ENCODE data around the gene HIP1.
"Not testable (repeated sequence)": the region's sequence is repeated elsewhere in the genome, so short reads cannot be mapped to it uniquely, and the experiment has no call there.

HIP1 gene

GRCh38 chr7:75573477-75574019, 165.2 kb downstream of the HIP1 start:
- TF ChIP-seq, protein P1, sequence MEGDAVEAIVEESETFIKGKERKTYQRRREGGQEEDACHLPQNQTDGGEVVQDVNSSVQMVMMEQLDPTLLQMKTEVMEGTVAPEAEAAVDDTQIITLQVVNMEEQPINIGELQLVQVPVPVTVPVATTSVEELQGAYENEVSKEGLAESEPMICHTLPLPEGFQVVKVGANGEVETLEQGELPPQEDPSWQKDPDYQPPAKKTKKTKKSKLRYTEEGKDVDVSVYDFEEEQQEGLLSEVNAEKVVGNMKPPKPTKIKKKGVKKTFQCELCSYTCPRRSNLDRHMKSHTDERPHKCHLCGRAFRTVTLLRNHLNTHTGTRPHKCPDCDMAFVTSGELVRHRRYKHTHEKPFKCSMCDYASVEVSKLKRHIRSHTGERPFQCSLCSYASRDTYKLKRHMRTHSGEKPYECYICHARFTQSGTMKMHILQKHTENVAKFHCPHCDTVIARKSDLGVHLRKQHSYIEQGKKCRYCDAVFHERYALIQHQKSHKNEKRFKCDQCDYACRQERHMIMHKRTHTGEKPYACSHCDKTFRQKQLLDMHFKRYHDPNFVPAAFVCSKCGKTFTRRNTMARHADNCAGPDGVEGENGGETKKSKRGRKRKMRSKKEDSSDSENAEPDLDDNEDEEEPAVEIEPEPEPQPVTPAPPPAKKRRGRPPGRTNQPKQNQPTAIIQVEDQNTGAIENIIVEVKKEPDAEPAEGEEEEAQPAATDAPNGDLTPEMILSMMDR (IDR thresholded peaks at IDR 0.05; ENCODE audit: low read depth, low read length) = no peak
- no peak overlapping the region for H3K4me3 ChIP-seq (ENCODE audit: low read depth, low read length)

DNA sequence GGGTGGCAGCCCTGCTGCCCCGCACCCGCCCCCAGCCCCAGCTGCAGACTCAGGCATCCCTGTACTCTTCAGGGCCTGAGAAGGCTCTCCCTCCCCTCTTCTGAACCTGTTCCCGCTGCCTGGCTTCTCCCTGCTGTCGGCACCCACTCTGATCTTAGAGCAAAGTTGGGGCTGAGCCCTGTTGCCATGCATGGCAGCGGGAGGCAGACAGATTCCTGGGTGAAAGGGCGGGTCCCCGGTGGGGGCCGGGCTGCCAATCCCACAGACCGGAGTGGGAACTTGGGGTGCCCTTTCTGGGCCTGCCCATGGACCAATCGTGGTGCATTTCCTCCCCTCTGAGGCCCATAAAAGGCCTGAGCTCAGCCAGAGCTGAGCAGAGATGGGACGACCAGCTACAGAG, 165.9 kb downstream of the HIP1 start:
- TF ChIP-seq, protein P1 (IDR thresholded peaks at IDR 0.05; ENCODE audit: low read depth, low read length) = no peak
- no peak overlapping the region for H3K4me3 ChIP-seq (ENCODE audit: low read depth, low read length)

DNA sequence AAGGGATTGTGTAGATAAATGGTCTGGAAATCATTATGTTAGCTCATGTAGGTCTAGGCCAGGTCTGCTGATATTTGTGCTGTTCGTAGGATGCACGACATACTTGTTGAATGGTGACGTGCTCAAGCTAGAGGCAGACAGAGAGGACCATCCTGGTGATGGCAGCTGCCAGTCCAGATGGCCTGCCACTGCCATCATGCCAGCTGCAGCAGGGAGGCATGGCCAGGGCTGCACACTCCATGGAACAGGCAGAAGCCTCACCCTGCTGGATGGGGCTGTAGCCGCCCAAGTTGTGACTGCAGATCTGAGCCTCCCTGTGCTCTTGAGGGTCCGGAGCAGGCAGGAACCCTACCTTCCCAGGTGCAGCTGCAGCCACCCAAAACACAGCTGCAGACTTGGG, 166.3 kb downstream of the HIP1 start:
- no peak overlapping the region for H3K4me3 ChIP-seq (ENCODE audit: low read depth, low read length)
- TF ChIP-seq, protein P1 (IDR thresholded peaks at IDR 0.05; ENCODE audit: low read depth, low read length) = no peak

DNA sequence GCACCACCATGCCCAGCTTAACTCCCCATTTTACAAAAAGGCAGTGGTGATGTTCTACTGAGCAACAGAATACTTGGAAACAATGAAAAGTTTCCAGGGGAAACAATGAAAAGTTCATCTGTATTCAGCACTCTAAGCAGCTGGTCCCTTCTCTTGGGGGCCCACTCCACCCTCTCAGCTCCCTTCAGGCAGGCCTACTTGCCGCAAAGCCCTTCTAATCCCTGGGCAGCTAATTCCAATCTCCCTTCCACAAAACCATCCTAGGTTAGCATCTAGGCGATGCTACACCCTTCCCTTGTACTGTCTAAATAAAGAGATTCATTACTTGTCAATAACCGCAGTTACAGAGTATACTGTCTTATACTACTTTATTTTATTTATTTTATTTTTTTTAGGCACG, 167.5 kb downstream of the HIP1 start:
- H3K4me3 ChIP-seq (ENCODE audit: low read depth, low read length) = no peak overlapping the region
- TF ChIP-seq, protein P1 (IDR thresholded peaks at IDR 0.05; ENCODE audit: low read depth, low read length) = no peak

- H3K4me3 ChIP-seq (ENCODE audit: low read depth, low read length) = not testable (repeated sequence)
These were observed 169.0 kb downstream of the HIP1 start for GRCh38 chr7:75569629-75570282.

DNA sequence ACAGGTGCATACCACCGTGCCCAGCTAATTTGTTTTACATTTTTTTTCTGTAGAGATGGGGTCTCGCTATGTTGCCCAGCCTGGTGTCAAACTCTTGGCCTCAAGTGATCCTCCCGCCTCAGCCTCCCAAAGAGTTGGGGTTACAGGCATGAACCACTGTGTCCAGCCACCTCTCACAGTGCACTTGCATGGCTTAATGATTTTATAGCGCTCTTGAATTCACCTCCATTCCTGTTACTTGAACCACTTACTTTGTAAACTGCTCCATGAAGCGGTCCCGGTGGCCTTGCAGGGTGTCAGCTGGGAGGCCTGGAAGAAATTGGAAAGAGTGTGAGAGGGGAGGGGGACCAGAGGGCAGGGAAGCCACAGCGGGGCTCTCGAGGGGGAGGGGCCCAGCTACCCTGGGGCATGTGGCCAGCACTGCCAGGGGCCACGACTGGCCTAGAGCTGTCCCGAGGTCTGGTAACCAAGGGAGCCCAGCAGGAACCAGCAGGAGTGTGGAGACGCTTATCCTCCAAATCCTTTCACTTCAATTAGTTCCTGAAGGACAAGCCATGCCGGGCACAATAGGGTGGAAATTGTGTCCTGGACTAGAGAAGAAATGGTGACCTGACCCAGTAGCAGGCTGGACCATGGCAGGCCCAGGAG, 170.7 kb downstream of the HIP1 start:
- H3K4me3 ChIP-seq (ENCODE audit: low read depth, low read length) = no peak overlapping the region
- TF ChIP-seq, protein P1 (IDR thresholded peaks at IDR 0.05; ENCODE audit: low read depth, low read length) = no peak

- TF ChIP-seq, protein P1 (IDR thresholded peaks at IDR 0.05; ENCODE audit: low read depth, low read length) = no peak
- H3K4me3 ChIP-seq (ENCODE audit: low read depth, low read length) = no peak overlapping the region
These were observed 173.5 kb downstream of the HIP1 start for GRCh38 chr7:75565132-75565837.
